GM18526 (cell line): Measurements from ENCODE around the gene ABCA9.

Experiments
- POLR2A ChIP-seq: IDR thresholded peaks from 3 replicates; pipeline ENCODE4 v1.6.1; 2011; ENCODE audit not compliant: insufficient read length; ENCODE audit errors: extremely low read depth

The ABCA9 gene

DNA sequence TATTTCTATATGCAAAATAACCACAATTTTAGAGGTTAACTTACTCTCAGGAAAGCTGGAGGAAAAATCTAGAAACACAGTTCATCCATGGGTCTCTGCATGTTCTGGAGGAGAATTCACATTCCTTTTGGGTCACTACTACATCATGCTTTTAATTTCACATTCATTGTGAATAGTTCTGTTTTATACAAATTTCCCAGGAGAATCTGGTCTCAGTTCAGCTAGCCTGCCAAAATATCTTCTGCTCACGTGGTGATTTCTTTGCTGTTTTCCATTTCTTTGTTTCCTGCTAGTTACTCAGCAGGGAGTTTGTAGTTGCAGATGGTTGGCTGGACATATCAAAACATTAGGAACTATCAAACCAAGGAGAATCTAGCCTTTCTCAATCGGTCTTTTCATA, at the start of gene ABCA9:
TSS of gene ABCA9 (minus strand) at position 106 of the 400 bp plus-strand sequence. CDS start 9,801 bp downstream, outside the sequence.
- no peak for TF ChIP-seq POLR2A

DNA sequence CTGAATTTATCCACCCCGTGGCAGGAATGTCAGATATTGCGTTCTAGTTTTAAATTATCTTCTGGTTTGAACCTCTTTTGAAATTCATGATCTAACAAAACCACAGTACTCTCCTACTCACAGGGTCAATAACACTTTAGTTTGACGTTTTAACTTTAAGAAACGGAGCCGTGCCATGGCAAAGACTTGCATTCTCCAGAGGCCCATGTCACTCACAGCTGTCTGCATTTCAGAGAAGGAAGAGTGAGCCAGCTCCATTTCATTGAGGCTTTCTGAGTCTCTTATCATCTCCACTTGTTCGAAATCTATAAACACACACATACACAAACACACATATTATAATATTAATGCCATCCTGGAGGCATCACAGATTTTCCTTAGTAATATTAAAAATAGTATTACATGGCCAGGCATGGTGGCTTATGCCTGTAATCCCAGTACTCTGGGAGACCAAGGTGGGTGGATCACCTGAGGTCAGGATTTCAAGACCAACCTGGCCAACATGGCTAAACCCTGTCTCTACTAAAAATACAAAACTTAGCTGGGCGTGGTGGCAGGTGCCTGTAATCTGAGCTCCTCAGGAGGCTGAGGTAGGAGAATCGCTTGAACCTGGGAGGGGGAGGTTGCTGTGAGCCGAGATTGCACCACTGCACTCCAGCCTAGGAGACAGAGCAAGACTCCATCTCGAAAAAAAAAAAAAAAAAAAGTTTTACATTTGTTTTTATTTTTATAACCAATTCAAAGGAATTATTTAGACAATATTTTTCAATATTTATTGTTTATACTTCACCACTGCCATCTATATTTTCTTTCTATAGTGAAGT, 45.4 kb upstream of the ABCA9 start:
- TF ChIP-seq POLR2A, result no peak

GRCh38 chr17:69103557-69104233, 43.0 kb upstream of the ABCA9 start:
- no peak for TF ChIP-seq POLR2A

DNA sequence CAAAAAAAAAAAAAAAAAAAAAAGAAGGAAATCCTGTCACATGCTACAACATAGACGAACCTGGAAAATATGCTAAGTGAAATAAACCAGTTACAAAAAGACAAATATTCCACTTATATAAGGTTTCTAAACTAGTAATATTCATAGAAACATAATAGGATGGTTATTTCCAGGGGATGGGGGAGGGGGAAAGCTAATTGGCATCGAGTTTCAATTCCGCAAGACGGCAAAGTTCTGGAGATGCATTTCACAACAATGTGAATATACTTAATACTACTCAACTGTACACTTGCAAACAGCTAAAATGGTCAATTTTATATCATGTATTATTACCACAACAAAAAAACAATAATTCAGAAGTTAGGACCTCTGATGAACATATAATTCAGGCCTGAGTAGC, 37.9 kb upstream of the ABCA9 start:
- no peak for TF ChIP-seq POLR2A

- no peak for TF ChIP-seq POLR2A
Measured at GRCh38 chr17:69096541-69096940, 35.8 kb upstream of the ABCA9 start.

GRCh38 chr17:69093995-69094394, 33.3 kb upstream of the ABCA9 start:
- no peak for TF ChIP-seq POLR2A

- no peak for TF ChIP-seq POLR2A
Measured at GRCh38 chr17:69093279-69093789, 32.6 kb upstream of the ABCA9 start.

- TF ChIP-seq POLR2A, result no peak
Measured at GRCh38 chr17:69090365-69090764, 29.6 kb upstream of the ABCA9 start.

DNA sequence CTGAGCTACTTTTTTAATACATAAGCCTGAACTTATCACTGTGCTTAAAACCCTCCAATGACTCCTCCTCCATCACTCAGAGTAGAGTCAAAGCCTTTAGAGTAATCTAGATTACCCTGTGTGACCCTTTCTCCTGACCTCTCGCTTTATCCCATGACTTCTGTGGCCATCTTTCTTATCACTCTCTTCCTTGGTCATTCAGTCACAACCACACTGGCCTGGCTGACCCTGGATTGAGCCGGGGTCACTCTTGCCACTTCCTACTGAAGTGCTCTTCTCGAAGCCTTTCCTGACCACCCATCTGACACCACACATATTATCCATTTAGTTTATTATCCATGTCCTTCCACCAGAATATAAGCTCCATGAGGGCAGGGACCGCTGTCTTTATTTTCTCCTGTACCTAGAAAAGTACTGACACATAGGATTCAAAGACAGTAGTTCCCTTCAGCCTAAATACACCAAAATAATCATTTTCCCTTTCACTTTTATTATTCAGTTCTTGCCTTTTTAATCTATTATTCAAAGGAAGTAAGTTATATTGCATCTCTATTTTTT, 28.0 kb upstream of the ABCA9 start:
- TF ChIP-seq POLR2A, result no peak

DNA sequence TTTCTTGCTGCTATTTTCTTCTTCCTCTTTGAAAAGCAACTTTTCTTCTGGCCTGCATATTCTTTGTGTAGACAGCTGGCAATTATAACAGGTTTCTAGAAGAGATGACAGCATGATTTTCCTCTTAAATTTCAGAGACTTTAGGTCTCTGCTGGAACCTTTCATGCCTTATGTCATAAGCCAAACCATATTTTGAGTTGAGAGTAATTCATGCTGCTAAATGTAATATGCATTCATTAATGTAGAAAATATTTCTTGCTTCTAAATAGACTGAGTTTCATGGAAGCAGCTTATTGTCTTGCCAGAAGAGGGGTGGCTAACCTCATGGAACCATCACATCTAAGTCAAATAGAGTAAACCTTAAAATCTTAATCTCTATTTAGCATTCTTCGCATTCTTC, 25.9 kb upstream of the ABCA9 start:
- no peak for TF ChIP-seq POLR2A

DNA sequence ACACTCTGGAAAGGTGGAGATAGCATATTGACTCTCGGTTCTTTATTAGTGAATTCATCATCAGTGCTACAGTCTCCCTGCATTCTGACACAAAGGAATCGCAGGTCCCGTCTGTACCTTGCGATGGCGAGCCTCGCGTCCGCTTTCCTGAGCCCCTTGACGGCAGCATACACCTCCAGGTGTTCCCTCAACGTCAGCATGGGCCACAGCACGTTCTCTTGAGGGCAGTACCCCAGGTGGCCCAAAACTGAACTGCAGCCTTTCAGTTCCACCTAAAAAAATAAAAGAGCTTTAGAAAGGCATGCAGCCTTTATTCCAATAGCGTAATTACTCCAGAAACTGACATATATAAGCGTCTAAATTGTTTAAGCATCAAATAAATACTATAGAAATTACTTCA, 24.2 kb upstream of the ABCA9 start:
- TF ChIP-seq POLR2A, result no peak

GRCh38 chr17:69082696-69083095, 22.0 kb upstream of the ABCA9 start:
- TF ChIP-seq POLR2A, result no peak

GRCh38 chr17:69078864-69079263, 18.1 kb upstream of the ABCA9 start:
- TF ChIP-seq POLR2A, result no peak

DNA sequence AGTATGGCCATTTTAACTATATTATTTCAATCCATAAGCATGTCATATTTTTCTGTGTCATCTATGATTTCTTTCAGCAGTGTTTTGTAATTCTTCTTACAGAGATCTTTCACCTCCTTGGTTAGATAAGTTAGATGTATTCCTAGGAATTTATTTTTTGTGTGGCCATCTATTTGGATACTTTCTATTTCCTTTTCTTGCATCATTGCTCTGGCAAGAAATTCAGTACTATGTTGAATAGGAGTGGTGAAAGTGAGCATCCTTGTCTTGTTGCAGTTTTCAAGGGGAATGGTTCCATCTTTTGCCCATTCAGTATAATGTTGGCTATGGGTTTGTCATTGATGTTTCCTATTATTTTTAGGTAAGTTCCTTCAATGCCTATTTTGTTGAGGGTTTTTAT, 15.1 kb upstream of the ABCA9 start:
- TF ChIP-seq POLR2A, result no peak

DNA sequence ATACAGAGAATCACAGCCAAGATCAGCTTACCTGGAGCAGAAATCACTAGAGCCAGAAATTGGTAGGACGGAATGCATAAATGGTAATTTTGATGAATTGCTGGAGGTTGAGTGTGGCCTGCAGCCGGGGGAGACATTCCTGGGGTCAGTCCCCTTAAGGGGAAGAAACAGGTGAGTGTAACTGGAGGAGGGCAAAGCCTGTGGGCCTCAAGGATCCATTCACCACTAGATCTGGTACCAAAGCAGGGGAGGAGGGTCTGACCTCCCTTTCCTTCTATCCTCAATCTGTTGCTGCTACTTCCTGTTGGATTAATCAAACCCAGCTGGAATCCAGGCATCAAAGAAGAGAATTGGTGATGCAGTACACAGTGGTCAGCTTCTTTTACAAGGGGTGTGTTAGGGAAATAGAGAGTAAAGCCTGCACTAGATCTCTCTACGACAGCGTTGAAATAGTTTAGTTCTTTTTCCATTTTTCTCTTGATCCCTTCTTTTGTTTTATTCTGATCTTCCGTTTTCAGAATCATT, 8.6 kb upstream of the ABCA9 start:
- no peak for TF ChIP-seq POLR2A
